Uterus (tissue), 4 donors: ENCODE measurements around the gene CLSTN2. TPM values are rescaled to one million over a fixed set of nuclear protein-coding genes. Genes with fewer than 3 reads are reported as not detected.

Source experiments
- DNase-seq, 2 donors: peaks; one replicate each; pipeline ENCODE4 v3.0.0-alpha.2; 2019 to 2020
- H3K27ac ChIP-seq, 2 donors: fragments of 200-600 bp; sonication (generic); 1 replicate in 1 of 2; 2 replicates in 1 of 2; pipeline ENCODE4 v1.5.1; 2016 to 2018
- H3K27me3 ChIP-seq, 2 donors: fragments of 200-600 bp; sonication (generic); one replicate each; pipeline ENCODE4 v1.5.1; 2018 to 2019; ENCODE audit warnings: control low read depth in 1 of 2
- H3K36me3 ChIP-seq, 2 donors: fragments of 200-600 bp; sonication (generic); one replicate each; pipeline ENCODE4 v1.5.1; 2019; ENCODE audit warnings: control low read depth in 1 of 2
- H3K4me1 ChIP-seq, 2 donors: fragments of 200-600 bp; sonication (generic); one replicate each; pipeline ENCODE4 v1.5.1; 2018 to 2019; ENCODE audit warnings: control low read depth in 1 of 2
- H3K4me3 ChIP-seq, 2 donors: fragments of 200-600 bp; sonication (generic); 1 replicate in 1 of 2; 2 replicates in 1 of 2; pipeline ENCODE4 v1.5.1; 2018 to 2019; ENCODE audit warnings: mild to moderate bottlenecking in 1 of 2
- H3K9me3 ChIP-seq, 2 donors: fragments of 200-600 bp; sonication (generic); one replicate each; pipeline ENCODE4 v1.5.1; 2019; ENCODE audit warnings: control low read depth in 1 of 2
- POLR2A ChIP-seq, 2 donors: fragments of 450-650 bp; IDR thresholded peaks; one replicate each; pipeline ENCODE4 v1.6.1; 2016; ENCODE audit warnings: antibody characterized with exemption in 2 of 2, mild to moderate bottlenecking in 1 of 2, moderate library complexity in 1 of 2
- intact Hi-C: fragments of 100-400 bp; cut with DNase I; formaldehyde crosslinking; loops from one replicate; pipeline ENCODE4 v1.15.1; 2023; ENCODE audit warnings: low total_unique reads
- total RNA-seq, 4 donors: library from RNA; depleted of rRNA in 3 of 4; stranded (reverse); fragments of >200 nt in 3 of 4; gene quantifications; one replicate each; pipeline versions ENCODE4 v1.1.0 to v1.2.4, GENCODE V29; 2014 to 2023
- TF ChIP-seq, protein P1 (sequence below), 4 experiments: fragments of 200-600 bp in 2 of 4; fragments of 450-650 bp in 2 of 4; sonication (generic) in 2 of 4; IDR thresholded peaks; one replicate each; pipeline ENCODE4 v1.5.1; 2016 to 2019; ENCODE audit warnings: antibody characterized with exemption in 4 of 4, mild to moderate bottlenecking in 2 of 4, moderate library complexity in 1 of 4
- donor health status: DM: yes; HTN: yes; CAD: no.

Gene CLSTN2
- total RNA-seq, 4 donors from 2014 or later, result 4.7 to 32.2 (median 19.2) TPM

DNA sequence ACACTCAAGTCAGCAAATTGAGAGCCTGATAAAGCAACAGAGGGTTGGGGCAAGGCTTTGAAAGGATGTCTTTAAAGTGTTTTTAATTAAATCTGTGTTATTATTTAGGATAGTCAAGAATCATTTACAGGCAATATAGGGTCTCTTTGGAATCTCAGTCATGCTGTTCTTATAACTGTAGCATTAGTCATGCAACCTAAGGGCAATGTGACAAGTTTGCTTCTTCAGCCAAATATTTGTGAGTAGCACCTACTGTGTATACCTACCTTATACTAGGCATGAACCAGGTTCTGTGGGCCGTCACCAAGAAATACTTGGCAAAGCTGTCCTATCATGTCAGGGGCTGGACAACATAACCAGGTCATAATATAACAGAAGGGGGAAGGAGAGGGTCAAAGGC, 558.3 kb downstream of the CLSTN2 start:
- DNase-seq, result no peak
- no peaks in the 10 kb centered on the region for H3K27me3 ChIP-seq
- H3K27ac ChIP-seq, result no peak overlapping the region
- intact Hi-C loops, result no loop called here
- no peak for TF ChIP-seq POLR2A (IDR thresholded peaks at IDR 0.05)
- TF ChIP-seq, protein P1, sequence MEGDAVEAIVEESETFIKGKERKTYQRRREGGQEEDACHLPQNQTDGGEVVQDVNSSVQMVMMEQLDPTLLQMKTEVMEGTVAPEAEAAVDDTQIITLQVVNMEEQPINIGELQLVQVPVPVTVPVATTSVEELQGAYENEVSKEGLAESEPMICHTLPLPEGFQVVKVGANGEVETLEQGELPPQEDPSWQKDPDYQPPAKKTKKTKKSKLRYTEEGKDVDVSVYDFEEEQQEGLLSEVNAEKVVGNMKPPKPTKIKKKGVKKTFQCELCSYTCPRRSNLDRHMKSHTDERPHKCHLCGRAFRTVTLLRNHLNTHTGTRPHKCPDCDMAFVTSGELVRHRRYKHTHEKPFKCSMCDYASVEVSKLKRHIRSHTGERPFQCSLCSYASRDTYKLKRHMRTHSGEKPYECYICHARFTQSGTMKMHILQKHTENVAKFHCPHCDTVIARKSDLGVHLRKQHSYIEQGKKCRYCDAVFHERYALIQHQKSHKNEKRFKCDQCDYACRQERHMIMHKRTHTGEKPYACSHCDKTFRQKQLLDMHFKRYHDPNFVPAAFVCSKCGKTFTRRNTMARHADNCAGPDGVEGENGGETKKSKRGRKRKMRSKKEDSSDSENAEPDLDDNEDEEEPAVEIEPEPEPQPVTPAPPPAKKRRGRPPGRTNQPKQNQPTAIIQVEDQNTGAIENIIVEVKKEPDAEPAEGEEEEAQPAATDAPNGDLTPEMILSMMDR (IDR thresholded peaks at IDR 0.05), result no peak
- H3K4me3 ChIP-seq, result no peak overlapping the region
- no peaks in the 10 kb centered on the region for H3K4me1 ChIP-seq
- no peaks in the 10 kb centered on the region for H3K9me3 ChIP-seq
- no peaks in the 10 kb centered on the region for H3K36me3 ChIP-seq

DNA sequence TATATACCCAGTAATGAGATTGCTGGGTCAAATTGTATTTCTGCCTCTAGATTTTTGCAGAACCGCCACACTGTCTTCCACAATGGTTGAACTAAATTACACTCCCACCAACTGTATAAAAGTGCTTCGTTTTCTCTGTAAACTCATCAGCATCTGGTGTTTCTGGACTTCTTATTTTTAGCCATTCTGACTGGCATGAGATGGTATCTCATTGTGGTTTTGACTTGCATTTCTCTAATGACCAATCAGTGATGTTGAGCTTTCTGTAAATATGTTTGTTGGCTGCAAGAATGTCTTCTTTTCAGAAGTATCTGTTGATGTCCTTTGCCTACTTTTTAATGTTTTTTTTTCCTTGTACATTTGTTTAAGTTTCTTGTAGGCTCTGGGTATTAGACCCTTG, 560.0 kb downstream of the CLSTN2 start:
- no peak overlapping the region for H3K27ac ChIP-seq
- intact Hi-C loops, result no loop called here
- no peak for TF ChIP-seq POLR2A (IDR thresholded peaks at IDR 0.05)
- TF ChIP-seq, protein P1 (IDR thresholded peaks at IDR 0.05), result no peak

DNA sequence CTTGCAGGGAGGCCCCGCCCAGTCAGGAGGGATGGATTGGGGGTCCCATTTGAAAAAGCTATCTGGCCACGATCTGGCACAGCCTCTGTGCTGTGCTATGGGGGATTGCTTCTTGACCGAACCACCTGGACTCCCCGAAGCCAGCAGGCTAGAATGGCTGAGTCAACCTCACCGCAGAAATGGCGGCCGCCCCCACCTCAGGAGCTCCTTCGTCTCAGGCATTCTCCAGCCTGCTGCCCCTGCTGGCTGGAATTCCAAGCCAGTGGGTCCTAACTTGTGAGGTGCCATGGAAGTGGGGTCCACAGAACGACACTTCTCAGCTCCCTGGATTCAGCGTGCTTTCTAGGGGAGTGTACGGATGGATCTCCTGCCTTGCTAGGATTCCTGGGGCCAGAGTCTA, 562.3 kb downstream of the CLSTN2 start:
- intact Hi-C loops, result no loop called here
- Histone ChIP-seq H3K4me3 (no peak overlapping the region), H3K27me3 (no peaks in the 10 kb centered on the region)

More for the DNA sequence above, 560.0 kb downstream of the CLSTN2 start:
- Histone ChIP-seq H3K9me3 (no peaks in the 10 kb centered on the region), H3K27me3 (no peaks in the 10 kb centered on the region), H3K4me1 (no peaks in the 10 kb centered on the region), H3K36me3 (no peaks in the 10 kb centered on the region), H3K4me3 (no peak overlapping the region)
- DNase-seq, result no peak

DNA sequence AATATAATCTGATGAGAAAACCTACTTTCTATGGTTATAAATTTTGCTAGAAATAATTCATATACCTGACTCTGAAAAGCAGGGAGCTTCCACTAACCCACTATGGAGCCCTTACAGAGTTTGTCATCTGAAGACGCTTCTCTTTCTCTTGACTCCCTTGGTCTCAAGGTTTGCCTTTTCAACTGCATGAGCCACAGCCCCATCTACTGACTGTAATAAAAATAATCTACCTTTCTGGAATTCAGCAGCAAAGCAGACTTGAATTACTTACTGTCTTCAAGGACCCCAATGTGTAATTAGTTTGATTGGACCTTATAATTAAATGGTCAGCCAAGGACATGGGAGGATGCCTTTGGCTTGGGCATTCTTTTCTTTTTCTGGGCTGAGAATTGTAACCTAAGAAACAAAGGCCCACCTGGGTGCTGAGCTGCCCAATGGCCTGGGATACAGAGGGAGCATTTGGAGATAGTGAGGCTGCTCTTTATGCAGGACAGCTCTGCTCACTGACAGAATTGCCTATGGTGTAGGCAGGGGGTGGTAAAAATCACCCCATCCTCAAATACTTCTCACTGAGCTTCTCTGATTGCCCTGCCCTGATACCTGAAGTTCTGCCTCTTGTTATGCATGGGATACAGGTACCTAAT, 564.3 kb downstream of the CLSTN2 start:
- intact Hi-C loops, result no loop called here

More for the DNA sequence above, 562.3 kb downstream of the CLSTN2 start:
- Histone ChIP-seq H3K4me1 (no peaks in the 10 kb centered on the region), H3K36me3 (no peaks in the 10 kb centered on the region), H3K9me3 (no peaks in the 10 kb centered on the region), H3K27ac (no peak overlapping the region)
- TF ChIP-seq, protein P1 (IDR thresholded peaks at IDR 0.05), result no peak
- no peak for TF ChIP-seq POLR2A (IDR thresholded peaks at IDR 0.05)
- DNase-seq, result no peak

DNA sequence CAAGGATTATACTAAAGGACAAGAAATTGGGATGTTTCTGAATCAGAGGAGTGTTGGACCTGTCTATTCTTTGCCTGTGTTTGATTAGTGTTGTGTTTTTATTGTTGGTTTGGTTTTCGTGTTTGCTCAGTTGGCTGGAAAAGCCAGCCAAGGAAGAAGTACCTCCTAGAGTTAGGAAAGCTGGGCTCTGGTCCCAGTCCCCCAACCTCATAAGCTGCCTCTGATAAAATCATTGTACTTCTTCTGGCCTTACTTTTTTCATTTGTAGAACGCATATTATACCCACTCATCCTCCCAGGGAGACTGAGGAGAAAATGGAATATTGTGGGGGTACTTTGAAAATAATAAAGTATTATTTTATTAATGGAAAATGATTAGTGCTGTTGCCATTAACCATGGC, 565.5 kb downstream of the CLSTN2 start:
- Histone ChIP-seq H3K9me3 (no peaks in the 10 kb centered on the region), H3K4me1 (no peaks in the 10 kb centered on the region), H3K4me3 (no peak overlapping the region), H3K27ac (no peak overlapping the region), H3K27me3 (no peaks in the 10 kb centered on the region), H3K36me3 (no peaks in the 10 kb centered on the region)
- TF ChIP-seq POLR2A (IDR thresholded peaks at IDR 0.05), result no peak
- TF ChIP-seq, protein P1 (IDR thresholded peaks at IDR 0.05), result no peak
- intact Hi-C loops, result no loop called here
- DNase-seq, result no peak

More for the DNA sequence above, 564.3 kb downstream of the CLSTN2 start:
- Histone ChIP-seq H3K27me3 (no peaks in the 10 kb centered on the region), H3K36me3 (no peaks in the 10 kb centered on the region), H3K27ac (no peak overlapping the region), H3K4me3 (no peak overlapping the region), H3K9me3 (no peaks in the 10 kb centered on the region), H3K4me1 (no peaks in the 10 kb centered on the region)
- DNase-seq, result no peak
- TF ChIP-seq, protein P1 (IDR thresholded peaks at IDR 0.05), result peak; percentile 15 to 27 (median 23)
- no peak for TF ChIP-seq POLR2A (IDR thresholded peaks at IDR 0.05)
